Measurements from ENCODE around the gene NPHP3. TPM values are rescaled to one million over a fixed set of nuclear protein-coding genes. Genes with fewer than 3 reads are reported as not detected.

NPHP3 gene
- total RNA-seq, 2 experiments from 2014 or later: 14.2 to 15.9 TPM

DNA sequence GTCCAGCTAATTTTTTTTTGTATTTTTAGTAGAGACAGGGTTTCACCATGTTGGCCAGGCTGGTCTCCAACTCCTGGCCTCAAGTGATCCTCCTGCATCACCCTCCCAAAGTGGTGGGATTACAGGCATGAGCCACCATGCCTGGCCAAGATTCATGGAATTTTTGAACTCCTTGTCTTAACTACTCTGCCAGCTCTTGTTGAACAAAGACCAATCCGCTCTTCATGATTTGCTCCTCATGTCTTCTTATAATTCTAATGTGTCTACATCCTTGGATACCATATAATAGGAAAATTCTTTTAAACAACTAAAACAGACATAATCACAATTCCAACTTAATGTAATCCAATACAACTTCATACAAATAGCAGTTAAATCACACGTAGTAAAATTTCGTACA is 40.8 kb downstream of the NPHP3 start:
- TF ChIP-seq, protein P1, sequence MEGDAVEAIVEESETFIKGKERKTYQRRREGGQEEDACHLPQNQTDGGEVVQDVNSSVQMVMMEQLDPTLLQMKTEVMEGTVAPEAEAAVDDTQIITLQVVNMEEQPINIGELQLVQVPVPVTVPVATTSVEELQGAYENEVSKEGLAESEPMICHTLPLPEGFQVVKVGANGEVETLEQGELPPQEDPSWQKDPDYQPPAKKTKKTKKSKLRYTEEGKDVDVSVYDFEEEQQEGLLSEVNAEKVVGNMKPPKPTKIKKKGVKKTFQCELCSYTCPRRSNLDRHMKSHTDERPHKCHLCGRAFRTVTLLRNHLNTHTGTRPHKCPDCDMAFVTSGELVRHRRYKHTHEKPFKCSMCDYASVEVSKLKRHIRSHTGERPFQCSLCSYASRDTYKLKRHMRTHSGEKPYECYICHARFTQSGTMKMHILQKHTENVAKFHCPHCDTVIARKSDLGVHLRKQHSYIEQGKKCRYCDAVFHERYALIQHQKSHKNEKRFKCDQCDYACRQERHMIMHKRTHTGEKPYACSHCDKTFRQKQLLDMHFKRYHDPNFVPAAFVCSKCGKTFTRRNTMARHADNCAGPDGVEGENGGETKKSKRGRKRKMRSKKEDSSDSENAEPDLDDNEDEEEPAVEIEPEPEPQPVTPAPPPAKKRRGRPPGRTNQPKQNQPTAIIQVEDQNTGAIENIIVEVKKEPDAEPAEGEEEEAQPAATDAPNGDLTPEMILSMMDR (IDR thresholded peaks at IDR 0.05): no peak
- POLR2A ChIA-PET: no interaction called here
- H3K27me3 Mint-ChIP-seq: no peaks in the 10 kb centered on the region
- H3K9me3 Mint-ChIP-seq: no peaks in the 10 kb centered on the region
- no peak overlapping the region for H3K4me3 Mint-ChIP-seq
- intact Hi-C loops (cut with micrococcal nuclease): no loop called here
- peaks cover 24% of the 10 kb centered on the region for H3K36me3 Mint-ChIP-seq (ENCODE audit: low read depth)
- DNase-seq: no peak
- CTCF ChIA-PET: interaction anchor here (0.7 to 1.4 kb wide), 3 partner anchors 10 to 40 kb away, joined by 3 to 5 read pairs (median 3); no protein-coding TSS in a partner anchor
- H3K27ac Mint-ChIP-seq: no peak overlapping the region
- H3K4me1 Mint-ChIP-seq (ENCODE audit: low read depth): no peaks in the 10 kb centered on the region
- ATAC-seq: no peak

DNA sequence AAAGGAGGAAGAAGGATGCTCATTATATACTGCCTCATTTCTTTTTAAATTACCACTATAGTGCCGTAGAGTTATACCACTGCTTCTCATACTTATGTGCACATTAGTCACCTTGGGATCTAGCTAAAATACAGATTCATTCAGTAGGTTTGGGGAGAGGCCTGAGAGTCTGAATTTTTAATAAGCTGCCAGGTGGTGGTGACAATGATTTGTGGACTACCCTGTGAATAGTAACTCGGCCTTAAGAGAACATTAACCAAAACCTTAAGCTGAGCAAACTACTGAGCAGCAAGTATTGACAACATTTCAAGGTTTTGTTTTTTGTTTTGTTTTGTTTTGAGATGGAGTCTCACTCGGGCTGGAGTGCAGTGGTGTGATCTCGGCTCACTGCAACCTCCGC is 42.3 kb downstream of the NPHP3 start:
- CTCF ChIA-PET: no interaction called here
- Mint-ChIP-seq H3K36me3 (ENCODE audit: low read depth) (peaks cover 25% of the 10 kb centered on the region), H3K27me3 (no peaks in the 10 kb centered on the region), H3K9me3 (no peaks in the 10 kb centered on the region), H3K27ac (no peak overlapping the region), H3K4me3 (no peak overlapping the region), H3K4me1 (ENCODE audit: low read depth) (no peaks in the 10 kb centered on the region)
- DNase-seq: no peak
- intact Hi-C loops (cut with micrococcal nuclease): no loop called here
- POLR2A ChIA-PET: interaction anchor here (1.5 kb wide), 1 partner anchor 197 kb away, joined by 3 read pairs; no protein-coding TSS in a partner anchor
- no peak for ATAC-seq
- TF ChIP-seq, protein P1 (IDR thresholded peaks at IDR 0.05): no peak

DNA sequence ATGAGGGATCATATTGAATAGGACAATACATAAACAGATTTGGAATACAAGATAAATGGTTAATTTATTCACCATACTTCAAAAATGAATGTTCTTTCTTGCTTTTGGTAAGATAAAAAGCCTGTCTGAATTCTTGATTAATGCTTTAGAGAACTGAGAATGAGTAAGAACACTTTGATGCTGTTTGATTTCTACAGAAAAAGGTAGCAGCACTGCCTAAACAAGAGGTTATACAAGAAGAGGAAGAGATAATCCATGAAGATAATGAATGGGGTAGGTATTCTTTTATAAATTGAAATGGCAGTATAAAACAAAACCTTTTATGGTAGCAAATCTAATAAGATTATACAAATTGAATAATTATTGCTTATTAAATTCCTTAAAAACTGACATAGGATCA is 46.8 kb downstream of the NPHP3 start:
- ATAC-seq (no peak), DNase-seq (no peak)
- Mint-ChIP-seq H3K4me3 (no peak overlapping the region), H3K27ac (no peak overlapping the region), H3K27me3 (no peaks in the 10 kb centered on the region), H3K9me3 (no peaks in the 10 kb centered on the region), H3K36me3 (ENCODE audit: low read depth) (peaks cover 28% of the 10 kb centered on the region), H3K4me1 (ENCODE audit: low read depth) (no peaks in the 10 kb centered on the region)
- intact Hi-C loops (cut with micrococcal nuclease): no loop called here
- TF ChIP-seq, protein P1 (IDR thresholded peaks at IDR 0.05): no peak
- ChIA-PET CTCF (no interaction called here), POLR2A (no interaction called here)

DNA sequence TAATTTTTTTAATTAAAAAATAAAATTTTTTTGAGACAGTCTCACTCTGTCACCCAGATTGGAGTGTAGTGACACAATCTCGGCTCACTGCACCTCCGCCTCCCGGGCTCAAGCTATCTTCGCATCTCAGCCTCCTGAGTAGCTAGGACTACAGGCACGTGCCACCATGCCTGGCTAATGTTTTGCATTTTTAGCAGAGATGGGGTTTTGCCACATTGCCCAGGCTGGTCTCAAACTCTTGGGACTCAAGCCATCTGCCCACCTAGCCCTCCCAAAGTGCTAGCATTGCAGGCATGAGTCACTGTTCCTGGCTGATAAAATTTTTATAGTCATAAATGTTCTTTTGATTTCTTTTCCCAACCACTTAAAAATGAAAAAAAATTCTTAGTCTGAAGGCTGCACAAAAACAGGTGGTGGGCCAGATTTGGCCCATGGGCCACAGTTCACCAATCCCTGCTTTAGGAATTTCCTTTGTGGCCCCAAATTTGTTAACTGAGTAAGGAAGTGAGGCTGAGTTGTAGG is 52.9 kb downstream of the NPHP3 start:
- ATAC-seq (no peak), DNase-seq (no peak)
- no peak overlapping the region for H3K4me3 Mint-ChIP-seq
- H3K9me3 Mint-ChIP-seq: no peaks in the 10 kb centered on the region
- no peaks in the 10 kb centered on the region for H3K27me3 Mint-ChIP-seq
- H3K27ac Mint-ChIP-seq: no peak overlapping the region
- TF ChIP-seq, protein P1 (IDR thresholded peaks at IDR 0.05): no peak
- CTCF ChIA-PET: interaction anchor here (1.1 to 2.1 kb wide), 2 partner anchors 27 to 57 kb away, joined by 3 to 9 read pairs; no protein-coding TSS in a partner anchor
- POLR2A ChIA-PET: interaction anchor here (1.0 kb wide), 1 partner anchor 8 kb away, joined by 4 read pairs; no protein-coding TSS in a partner anchor
- peaks cover 20% of the 10 kb centered on the region for H3K4me1 Mint-ChIP-seq (ENCODE audit: low read depth)
- peaks cover 22% of the 10 kb centered on the region for H3K36me3 Mint-ChIP-seq (ENCODE audit: low read depth)
- intact Hi-C loops (cut with micrococcal nuclease): no loop called here

DNA sequence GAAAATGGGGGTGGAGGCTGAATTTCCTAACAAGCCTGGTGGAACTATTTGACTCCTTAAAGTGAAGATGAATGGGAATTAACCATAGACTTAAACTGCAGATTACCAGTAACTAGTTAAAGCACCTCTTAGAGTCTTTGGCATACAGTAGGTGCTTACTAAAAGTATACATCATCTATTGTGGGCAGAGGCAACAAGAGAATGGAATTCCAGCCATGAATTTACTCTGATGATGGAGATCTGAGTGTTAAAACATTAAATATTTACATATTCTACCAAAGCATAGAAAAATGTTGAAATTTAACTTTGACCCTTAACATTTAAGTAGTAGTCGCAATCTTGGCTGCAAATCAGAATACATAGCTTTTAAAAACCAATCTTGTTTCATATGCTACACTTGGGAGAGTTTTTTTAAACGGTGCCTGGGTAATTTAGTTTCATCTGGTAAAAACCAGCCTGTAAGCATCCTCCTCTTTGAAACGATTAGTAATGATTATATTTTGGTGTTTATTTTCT is 56.9 kb downstream of the NPHP3 start:
- no peak for ATAC-seq
- DNase-seq: no peak
- ChIA-PET POLR2A (no interaction called here), CTCF (no interaction called here)
- peaks cover 42% of the 10 kb centered on the region for H3K4me1 Mint-ChIP-seq (ENCODE audit: low read depth)
- H3K27ac Mint-ChIP-seq: no peak overlapping the region
- no peaks in the 10 kb centered on the region for H3K27me3 Mint-ChIP-seq
- TF ChIP-seq, protein P1 (IDR thresholded peaks at IDR 0.05): no peak
- intact Hi-C loops (cut with micrococcal nuclease): no loop called here
- no peak overlapping the region for H3K4me3 Mint-ChIP-seq
- H3K36me3 Mint-ChIP-seq (ENCODE audit: low read depth): peaks cover 29% of the 10 kb centered on the region
- no peaks in the 10 kb centered on the region for H3K9me3 Mint-ChIP-seq

All from activated CD8-positive, alpha-beta T cell treated with anti-CD3 and anti-CD28 coated beads for 36 hours (primary cell).